ENCODE data around the gene HMBS.
"Not testable (repeated sequence)": the region's sequence is repeated elsewhere in the genome, so short reads cannot be mapped to it uniquely, and the experiment has no call there.

HMBS gene

DNA sequence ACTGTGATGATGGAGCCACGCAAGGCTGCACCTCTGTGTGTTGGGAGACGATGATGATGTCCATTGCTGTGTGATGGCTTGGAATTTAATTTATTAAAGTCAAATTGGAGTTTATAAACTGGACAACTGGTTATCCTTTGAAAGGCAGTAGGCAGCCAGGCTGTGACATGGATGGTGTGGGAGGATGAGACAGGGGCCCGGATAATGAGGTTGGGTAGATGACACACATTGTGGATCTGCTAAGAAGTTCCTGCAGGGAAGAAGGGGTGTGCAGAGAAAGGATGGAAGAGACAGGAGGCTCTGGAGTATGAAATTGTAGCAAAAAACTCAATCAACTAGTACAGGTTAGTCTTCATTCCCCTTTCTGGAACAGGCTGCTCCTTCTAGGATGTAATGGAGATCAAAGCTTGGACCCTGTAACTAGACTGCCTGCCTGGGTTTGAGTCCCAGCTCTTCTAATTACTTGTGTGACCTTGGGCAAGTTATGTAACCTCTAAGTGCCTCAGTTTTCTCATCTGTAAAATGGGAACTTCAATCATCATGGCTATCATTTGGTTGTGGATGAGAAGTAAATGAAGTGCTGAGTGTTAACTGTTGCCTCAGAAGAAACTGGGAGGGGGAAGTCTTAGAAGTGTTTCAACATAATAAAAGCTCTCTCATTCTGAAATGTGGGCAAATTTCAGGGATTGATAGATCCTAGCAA lies 32.5 kb downstream of the HMBS start:
- DNase-seq = peak in 1 of 56 donors; percentile 11

GRCh38 chr11:119118227-119118626 lies 33.5 kb downstream of the HMBS start:
- no peak for DNase-seq

DNA sequence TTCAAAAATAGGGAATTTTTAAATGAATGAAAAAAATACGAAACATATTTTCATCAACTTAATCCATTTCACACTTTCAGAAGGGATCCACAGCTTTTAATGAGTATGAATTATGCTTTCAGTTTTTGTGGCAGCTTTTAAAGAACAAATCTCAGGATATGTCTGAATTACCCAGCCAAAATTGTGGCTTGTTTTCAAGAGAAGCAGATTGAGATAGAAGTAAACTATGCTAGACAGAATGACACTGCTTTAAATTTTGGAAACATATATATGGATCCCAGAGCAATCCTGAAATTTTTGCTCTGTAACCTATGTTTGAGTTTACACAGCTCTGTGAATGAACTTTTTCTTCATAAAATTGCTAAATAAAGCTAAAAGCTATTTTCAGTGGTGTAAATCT lies 34.3 kb downstream of the HMBS start:
- DNase-seq = no peak

- DNase-seq = peak in 1 of 56 donors; percentile 50
Measured at GRCh38 chr11:119120639-119121007, 35.9 kb downstream of the HMBS start.

DNA sequence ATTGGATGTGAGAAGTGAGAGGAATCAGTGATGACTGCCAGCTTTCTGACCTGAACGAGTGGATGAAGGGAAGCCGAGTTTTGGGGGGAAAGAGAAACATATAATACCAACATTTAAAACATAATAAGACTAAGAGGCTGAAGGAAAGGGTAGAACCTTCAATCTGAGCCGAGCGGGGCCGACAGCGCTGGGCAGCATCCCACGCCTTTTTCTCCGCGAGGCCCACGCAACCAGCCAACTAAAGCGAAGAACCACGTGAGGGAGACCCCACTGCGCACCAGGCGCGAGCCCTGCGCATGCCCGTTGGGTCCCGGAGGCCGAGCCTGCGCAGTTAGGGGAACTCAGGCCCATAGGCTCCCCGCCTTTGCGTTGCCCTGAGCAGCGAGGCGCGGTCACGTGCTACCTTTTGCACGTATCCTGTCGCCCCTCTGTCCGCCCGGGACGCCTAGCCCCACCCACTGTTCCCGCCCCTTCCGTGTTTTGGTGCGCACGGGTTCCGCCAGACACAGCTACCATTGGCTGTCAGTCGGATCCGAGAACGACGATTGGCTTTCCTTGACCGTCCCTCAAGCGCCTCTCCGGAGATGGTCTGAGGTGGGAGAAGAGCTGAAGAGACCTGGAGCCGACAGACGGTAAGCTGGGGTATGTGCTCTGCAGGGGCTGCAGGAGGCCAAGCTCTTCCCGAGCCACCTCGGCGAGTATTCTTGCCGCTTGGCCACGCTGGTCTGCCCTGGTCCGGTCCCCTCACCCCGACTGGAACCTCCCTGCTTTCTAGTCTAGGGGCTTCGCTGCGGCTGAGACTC lies 36.5 kb downstream of the HMBS start, which contains the start of gene HINFP:
HINFP (plus strand) TSS at position 573 of the 803 bp plus-strand sequence. CDS start 5,365 bp downstream, outside the sequence.
- DNase-seq = peak; percentile 93 to 100 (median 99)

DNA sequence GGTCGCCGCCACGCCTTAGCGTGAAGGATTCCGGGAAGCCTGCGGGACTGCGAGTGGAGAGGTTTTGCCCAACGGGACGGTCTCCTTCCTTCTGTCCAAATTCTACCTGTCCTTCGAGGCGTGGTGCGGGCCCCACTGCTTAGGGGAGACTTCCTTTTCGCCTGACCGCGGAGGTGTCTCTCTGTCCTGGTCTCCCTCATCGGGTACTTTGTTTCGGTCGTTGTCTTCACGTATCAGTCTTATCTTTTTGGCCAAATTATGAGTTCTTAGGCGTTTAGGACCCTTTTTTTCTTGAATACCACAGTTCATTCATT lies 37.1 kb downstream of the HMBS start:
- no peak for DNase-seq

DNA sequence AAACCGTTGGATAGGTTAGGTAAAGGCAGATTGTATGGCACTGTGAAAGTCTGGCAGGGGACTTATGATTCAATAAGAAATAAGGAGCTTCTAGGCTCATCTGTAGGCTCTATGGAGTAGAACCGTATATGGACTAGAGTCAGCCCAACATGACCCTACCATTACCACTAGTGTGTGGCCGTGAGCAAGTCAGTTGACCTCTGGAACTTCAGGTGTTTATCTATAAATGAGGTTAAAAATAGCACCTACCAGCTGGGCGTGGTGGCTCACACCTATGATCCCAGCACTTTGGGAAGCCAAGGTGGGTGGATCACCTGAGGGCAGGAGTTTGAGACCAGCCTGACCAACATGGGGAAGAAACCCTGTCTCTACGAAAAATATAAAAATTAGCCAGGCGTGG lies 41.1 kb downstream of the HMBS start:
- no peak for DNase-seq

DNA sequence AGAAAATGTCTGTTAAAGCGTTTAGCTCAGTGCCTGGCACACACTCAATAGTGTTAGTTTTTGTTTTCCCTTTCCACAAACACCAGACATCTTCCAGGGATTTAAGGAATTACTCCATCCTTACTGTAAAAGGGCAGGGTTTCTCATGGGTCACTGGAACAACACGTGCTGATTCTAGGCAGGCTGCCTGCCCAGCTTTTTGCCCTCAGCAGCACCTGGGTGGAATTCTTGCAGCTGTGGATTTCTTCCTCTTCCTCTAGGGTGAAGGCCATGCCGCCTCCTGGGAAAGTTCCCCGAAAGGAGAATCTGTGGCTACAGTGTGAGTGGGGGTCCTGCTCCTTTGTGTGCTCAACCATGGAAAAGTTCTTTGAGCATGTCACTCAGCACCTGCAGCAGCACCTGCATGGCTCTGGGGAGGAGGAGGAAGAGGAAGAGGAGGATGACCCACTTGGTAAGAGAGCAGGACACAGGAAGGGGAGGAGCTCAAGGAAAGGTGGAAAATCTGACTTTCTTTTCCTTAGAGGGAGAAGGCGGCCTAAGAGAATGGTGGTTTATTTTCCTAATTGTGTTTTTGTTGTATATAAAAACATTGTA lies 42.1 kb downstream of the HMBS start:
- no peak for DNase-seq

GRCh38 chr11:119130662-119131061 lies 46.0 kb downstream of the HMBS start:
- no peak for DNase-seq

- no peak for DNase-seq
Measured at GRCh38 chr11:119134389-119134978, 49.8 kb downstream of the HMBS start.

- DNase-seq = not testable (repeated sequence)
Measured at GRCh38 chr11:119139276-119139675, 54.6 kb downstream of the HMBS start.
